ENCODE data around the gene HSD11B1.

Gene HSD11B1

GRCh38 chr1:209704584-209704983 lies at the start of gene HSD11B1:
HSD11B1 (plus strand) TSS chr1:209704846; CDS start chr1:209704943, 97 bp downstream.
- DNase-seq (ENCODE audit: low spot score): no peak
- peaks cover 38% of the 10 kb centered on the region for H3K4me1 Mint-ChIP-seq (ENCODE audit: low read depth)
- peak within 1 kb of the TSS; percentile 19 for H3K27ac Mint-ChIP-seq
- H3K9me3 Mint-ChIP-seq: no peaks in the 10 kb centered on the region
- H3K27me3 Mint-ChIP-seq (ENCODE audit: low read depth): no peaks in the 10 kb centered on the region
- H3K36me3 Mint-ChIP-seq (ENCODE audit: low read depth): no peaks in the 10 kb centered on the region
- no peak within 1 kb of the TSS for H3K4me3 Mint-ChIP-seq

DNA sequence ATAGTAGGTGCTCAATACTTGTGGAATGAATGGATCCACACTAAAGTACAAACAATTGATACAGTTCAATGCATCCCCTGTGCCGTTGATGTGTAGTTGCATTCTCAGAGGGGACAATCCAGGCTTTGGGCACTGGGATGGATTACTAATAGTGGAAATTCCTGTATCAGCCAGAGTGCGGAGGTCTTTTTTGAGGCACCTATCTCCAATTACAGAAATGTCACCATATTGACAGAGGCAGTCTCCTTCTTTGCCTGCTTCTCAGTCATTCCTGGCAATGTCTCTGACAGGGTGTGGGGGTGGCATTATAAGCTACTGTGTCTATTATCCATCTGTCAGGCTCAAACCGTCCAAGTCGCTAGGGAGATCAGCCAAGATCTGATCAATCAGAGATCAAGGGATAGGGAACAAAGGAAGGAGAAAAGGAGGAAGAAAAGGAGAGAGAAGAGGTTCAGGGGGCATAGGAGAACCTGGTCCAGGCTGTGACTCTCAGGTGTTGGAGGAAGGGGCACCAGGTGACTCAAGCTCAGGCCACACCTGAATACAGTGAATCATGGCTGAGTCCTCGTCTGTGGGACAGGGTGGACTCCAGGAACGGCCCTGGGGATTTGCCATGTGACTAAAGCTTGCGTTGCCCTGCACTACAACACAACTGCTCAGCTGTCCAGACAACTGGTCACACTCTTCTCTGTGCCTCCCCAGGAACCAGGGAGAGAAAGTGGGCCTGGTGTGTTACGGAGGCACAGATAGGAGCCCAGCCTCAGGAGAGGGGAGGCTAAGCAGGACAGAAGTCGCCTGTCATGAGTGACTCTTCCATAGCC lies 49.0 kb upstream of the HSD11B1 start:
- no peak for DNase-seq (ENCODE audit: low spot score)
- Mint-ChIP-seq H3K9me3 (no peaks in the 10 kb centered on the region), H3K27ac (no peak overlapping the region), H3K4me1 (ENCODE audit: low read depth) (peaks cover 28% of the 10 kb centered on the region), H3K4me3 (no peak overlapping the region), H3K36me3 (ENCODE audit: low read depth) (no peaks in the 10 kb centered on the region), H3K27me3 (ENCODE audit: low read depth) (no peaks in the 10 kb centered on the region)

DNA sequence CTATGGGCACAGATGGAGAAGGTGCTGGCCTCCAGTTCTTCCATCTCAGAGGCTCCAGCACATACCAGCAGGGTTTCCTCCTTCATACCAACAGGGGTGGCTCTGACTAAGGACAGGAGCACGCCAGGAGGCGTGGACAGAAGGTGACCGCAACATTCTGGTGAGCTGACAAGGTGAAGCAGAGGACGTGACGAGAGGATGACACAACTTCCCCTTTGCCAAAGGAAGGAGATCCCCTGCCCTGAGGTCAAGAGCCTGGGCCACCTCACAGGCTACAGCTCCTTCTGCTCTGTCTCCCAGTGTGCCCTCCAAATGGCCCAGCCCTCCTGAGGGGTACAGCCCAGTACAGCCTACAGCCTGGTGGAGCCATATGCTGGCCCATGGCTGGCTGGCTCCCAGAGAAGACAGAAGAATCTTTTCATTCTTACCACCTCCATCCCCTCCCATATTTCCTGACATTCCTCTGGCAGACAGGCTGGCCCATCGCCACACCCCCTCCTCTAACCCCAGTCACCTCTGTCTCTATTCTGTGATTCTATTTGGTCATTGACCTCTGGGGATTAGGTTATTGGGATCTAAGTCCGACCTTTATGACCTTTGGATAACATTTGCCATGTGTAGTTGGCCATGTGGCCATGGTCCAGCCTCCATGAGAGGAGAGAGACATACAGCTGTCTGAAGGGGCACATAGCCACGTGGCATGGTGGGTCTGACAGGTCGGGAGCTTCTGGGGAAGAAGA lies 47.3 kb upstream of the HSD11B1 start:
- Mint-ChIP-seq H3K36me3 (ENCODE audit: low read depth) (no peaks in the 10 kb centered on the region), H3K4me3 (no peak overlapping the region), H3K4me1 (ENCODE audit: low read depth) (peaks cover 16% of the 10 kb centered on the region), H3K9me3 (no peaks in the 10 kb centered on the region), H3K27me3 (ENCODE audit: low read depth) (no peaks in the 10 kb centered on the region), H3K27ac (no peak overlapping the region)
- DNase-seq (ENCODE audit: low spot score): no peak

DNA sequence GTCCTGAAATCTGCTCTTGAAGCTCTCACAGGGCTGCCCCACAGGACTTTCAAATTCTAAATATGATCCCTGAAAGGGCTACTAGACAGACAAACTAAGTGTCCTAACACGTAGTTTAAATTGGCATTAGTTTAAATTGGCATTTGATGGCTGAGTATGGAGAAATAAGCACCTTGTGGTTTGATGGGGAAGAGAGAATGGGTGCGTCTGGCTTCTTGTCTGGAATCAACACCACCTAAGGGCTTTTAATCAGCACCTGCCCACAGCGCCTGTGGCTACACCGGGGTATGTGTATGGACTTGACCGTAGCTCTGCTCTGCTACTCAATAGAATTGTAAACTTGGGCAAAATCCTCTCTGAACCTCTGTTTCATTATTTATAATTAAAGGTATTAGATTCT lies 46.7 kb upstream of the HSD11B1 start:
- no peak overlapping the region for H3K4me3 Mint-ChIP-seq
- no peaks in the 10 kb centered on the region for H3K36me3 Mint-ChIP-seq (ENCODE audit: low read depth)
- no peak overlapping the region for H3K27ac Mint-ChIP-seq
- no peaks in the 10 kb centered on the region for H3K9me3 Mint-ChIP-seq
- DNase-seq (ENCODE audit: low spot score): no peak
- H3K4me1 Mint-ChIP-seq (ENCODE audit: low read depth): peaks cover 14% of the 10 kb centered on the region
- H3K27me3 Mint-ChIP-seq (ENCODE audit: low read depth): no peaks in the 10 kb centered on the region

DNA sequence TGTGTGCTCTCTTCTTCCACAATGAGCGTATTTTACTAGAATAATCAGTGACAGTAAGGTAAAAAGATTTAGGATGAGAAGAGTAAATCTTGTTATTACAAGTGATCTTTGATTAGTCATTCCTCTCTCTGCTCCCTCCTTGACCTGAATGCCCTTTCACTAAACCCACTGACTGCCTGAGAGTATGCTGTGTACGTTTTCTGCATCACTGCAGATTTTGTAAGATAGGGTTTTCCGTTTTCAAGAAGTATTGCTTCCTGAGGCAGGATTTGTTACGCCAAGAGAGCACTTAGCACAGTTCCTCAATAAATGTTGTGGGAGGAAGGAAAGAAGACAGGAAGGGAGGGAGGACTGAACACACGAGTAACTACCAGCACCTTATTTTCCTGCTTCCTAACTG lies 44.7 kb upstream of the HSD11B1 start:
- H3K4me1 Mint-ChIP-seq (ENCODE audit: low read depth): peaks cover 14% of the 10 kb centered on the region
- H3K4me3 Mint-ChIP-seq: peak overlapping the region; percentile 52
- no peaks in the 10 kb centered on the region for H3K9me3 Mint-ChIP-seq
- no peaks in the 10 kb centered on the region for H3K36me3 Mint-ChIP-seq (ENCODE audit: low read depth)
- peak; percentile 58 for DNase-seq (ENCODE audit: low spot score)
- no peaks in the 10 kb centered on the region for H3K27me3 Mint-ChIP-seq (ENCODE audit: low read depth)
- peak overlapping the region; percentile 53 for H3K27ac Mint-ChIP-seq

DNA sequence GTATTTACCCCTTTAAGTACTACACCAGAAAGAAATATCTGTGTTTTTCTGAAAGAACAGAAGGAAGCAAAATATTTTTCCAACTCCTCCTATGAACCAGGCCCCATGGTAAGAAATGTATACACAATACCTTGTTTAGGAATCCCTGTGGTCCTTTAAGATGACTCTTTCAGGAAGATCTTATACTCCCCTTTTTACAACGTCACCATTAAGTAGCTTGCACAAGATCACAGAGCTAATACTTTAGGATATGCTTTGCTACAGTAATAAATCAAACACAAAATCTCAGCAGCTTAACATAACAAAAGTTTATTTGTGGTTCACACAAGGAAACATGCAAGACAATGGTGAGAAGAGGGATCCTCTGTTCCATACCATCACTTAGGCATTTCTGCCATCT lies 43.6 kb upstream of the HSD11B1 start:
- no peaks in the 10 kb centered on the region for H3K36me3 Mint-ChIP-seq (ENCODE audit: low read depth)
- no peak for DNase-seq (ENCODE audit: low spot score)
- no peak overlapping the region for H3K4me3 Mint-ChIP-seq
- H3K9me3 Mint-ChIP-seq: no peaks in the 10 kb centered on the region
- no peak overlapping the region for H3K27ac Mint-ChIP-seq
- H3K27me3 Mint-ChIP-seq (ENCODE audit: low read depth): no peaks in the 10 kb centered on the region
- peaks cover 14% of the 10 kb centered on the region for H3K4me1 Mint-ChIP-seq (ENCODE audit: low read depth)

DNA sequence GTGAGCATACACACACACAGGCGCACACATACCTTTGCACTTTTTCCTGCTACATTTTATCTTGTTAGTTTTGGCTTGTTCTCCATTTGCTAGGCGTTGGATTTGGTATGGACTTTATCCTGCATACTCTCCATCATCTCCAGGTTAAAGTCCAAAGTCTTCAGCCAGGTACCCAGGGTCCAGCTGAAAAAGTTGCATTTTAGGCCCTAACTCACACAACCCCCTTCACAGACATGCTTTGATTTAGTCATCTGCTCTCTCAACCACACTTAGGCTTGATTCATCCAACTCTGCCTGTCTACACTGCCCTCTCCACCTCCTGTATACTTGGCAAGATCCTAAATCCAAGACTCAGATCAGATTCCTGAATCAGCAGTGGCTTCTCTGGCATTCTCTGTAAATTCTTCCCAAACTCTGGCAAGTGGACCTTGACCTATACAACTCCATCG lies 41.7 kb upstream of the HSD11B1 start:
- H3K4me3 Mint-ChIP-seq: no peak overlapping the region
- H3K27me3 Mint-ChIP-seq (ENCODE audit: low read depth): no peaks in the 10 kb centered on the region
- peaks cover 12% of the 10 kb centered on the region for H3K4me1 Mint-ChIP-seq (ENCODE audit: low read depth)
- no peak overlapping the region for H3K27ac Mint-ChIP-seq
- H3K9me3 Mint-ChIP-seq: no peaks in the 10 kb centered on the region
- no peaks in the 10 kb centered on the region for H3K36me3 Mint-ChIP-seq (ENCODE audit: low read depth)
- no peak for DNase-seq (ENCODE audit: low spot score)

DNA sequence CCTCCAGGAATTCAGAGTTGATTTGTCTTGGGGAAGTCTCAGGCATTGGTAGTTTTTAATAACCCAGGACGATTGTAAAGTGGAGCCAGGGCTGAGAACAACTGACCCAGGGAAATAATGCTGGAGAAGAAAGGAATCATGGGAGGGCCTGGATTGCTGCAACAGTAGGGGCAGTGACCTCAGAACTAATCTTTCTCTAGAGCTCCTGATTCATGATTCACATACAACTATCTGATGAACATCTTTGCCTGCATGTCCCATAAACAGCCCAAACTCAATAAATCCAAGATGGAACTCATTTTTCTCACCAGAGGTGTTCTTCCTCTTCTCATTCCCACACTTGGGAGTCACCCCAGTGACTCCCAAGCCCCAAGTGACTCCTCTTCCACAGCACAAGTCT lies 37.5 kb upstream of the HSD11B1 start:
- DNase-seq (ENCODE audit: low spot score): no peak
- Mint-ChIP-seq H3K9me3 (no peaks in the 10 kb centered on the region), H3K4me1 (ENCODE audit: low read depth) (peaks cover 11% of the 10 kb centered on the region), H3K4me3 (no peak overlapping the region), H3K27me3 (ENCODE audit: low read depth) (no peaks in the 10 kb centered on the region), H3K36me3 (ENCODE audit: low read depth) (no peaks in the 10 kb centered on the region), H3K27ac (no peak overlapping the region)

GRCh38 chr1:209667708-209668107 lies 36.9 kb upstream of the HSD11B1 start:
- Mint-ChIP-seq H3K36me3 (ENCODE audit: low read depth) (no peaks in the 10 kb centered on the region), H3K4me1 (ENCODE audit: low read depth) (peaks cover 15% of the 10 kb centered on the region), H3K9me3 (no peaks in the 10 kb centered on the region), H3K27me3 (ENCODE audit: low read depth) (no peaks in the 10 kb centered on the region), H3K27ac (no peak overlapping the region), H3K4me3 (no peak overlapping the region)
- DNase-seq (ENCODE audit: low spot score): no peak

GRCh38 chr1:209670441-209671082 lies 34.1 kb upstream of the HSD11B1 start:
- H3K36me3 Mint-ChIP-seq (ENCODE audit: low read depth): no peaks in the 10 kb centered on the region
- DNase-seq (ENCODE audit: low spot score): no peak
- H3K9me3 Mint-ChIP-seq: no peaks in the 10 kb centered on the region
- no peak overlapping the region for H3K4me3 Mint-ChIP-seq
- H3K27me3 Mint-ChIP-seq (ENCODE audit: low read depth): peaks cover 10% of the 10 kb centered on the region
- peaks cover 42% of the 10 kb centered on the region for H3K4me1 Mint-ChIP-seq (ENCODE audit: low read depth)
- no peak overlapping the region for H3K27ac Mint-ChIP-seq

DNA sequence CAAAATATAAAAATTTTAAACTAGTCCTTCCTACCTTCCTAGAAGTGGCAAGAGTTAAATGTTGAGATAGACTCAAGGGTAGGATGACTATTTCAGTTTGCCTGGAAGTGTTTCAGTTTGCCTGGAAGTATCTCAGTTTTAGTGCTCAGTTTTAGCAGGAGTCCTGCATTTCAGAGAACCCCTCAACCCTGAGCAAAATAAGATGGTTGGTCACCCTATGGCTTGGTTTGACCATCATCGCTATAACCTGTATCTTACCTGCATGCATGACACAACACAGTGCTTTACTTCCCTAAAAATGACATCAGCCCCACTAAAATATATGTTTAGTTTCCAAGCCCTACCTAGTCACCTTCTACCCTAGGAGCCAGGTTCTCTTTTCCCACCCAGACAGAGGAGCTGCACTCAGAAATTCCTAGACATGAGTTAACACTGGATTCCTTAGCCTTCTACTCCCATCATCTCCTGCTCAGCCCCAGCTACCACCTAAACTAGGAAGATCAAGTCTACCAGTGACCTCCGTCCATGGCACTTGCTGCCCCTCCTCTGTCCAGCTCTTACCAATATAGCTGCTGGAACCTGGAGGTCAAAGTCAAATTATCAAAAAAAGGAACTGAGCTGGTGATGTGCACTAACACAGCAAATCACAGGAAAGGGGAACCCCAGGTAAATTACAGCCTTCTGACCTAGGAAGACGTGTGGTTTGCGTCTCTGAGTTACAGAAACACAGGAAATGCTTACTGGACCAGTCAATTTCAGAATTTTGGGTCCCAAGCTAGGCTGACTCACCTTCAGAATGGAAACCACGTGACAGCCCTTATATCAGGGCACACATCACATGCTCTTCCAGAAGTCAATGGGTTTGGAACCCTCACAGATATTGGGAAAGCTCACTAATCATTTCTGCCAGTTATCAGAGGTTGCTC lies 31.7 kb upstream of the HSD11B1 start:
- DNase-seq (ENCODE audit: low spot score): peak; percentile 72
- peak overlapping the region; percentile 52 for H3K4me3 Mint-ChIP-seq
- peak overlapping the region; percentile 83 for H3K27ac Mint-ChIP-seq
- no peaks in the 10 kb centered on the region for H3K36me3 Mint-ChIP-seq (ENCODE audit: low read depth)
- no peaks in the 10 kb centered on the region for H3K9me3 Mint-ChIP-seq
- peaks cover 47% of the 10 kb centered on the region for H3K4me1 Mint-ChIP-seq (ENCODE audit: low read depth)
- H3K27me3 Mint-ChIP-seq (ENCODE audit: low read depth): peaks cover 29% of the 10 kb centered on the region

- Mint-ChIP-seq H3K4me3 (peak overlapping the region; percentile 38), H3K27me3 (ENCODE audit: low read depth) (peaks cover 34% of the 10 kb centered on the region), H3K36me3 (ENCODE audit: low read depth) (no peaks in the 10 kb centered on the region), H3K27ac (no peak overlapping the region), H3K9me3 (no peaks in the 10 kb centered on the region), H3K4me1 (ENCODE audit: low read depth) (peaks cover 47% of the 10 kb centered on the region)
- no peak for DNase-seq (ENCODE audit: low spot score)
These were observed 30.8 kb upstream of the HSD11B1 start for GRCh38 chr1:209673631-209674417.
